Astrocyte (in vitro differentiated cells and primary cell): ENCODE data around the gene POR.

Experiments
- EZH2 ChIP-seq: IDR thresholded peaks from 2 replicates; pipeline ENCODE4 v1.6.1; 2012; ENCODE audit warnings: mild to moderate bottlenecking, low read length, inconsistent platforms; ENCODE audit not compliant: insufficient read depth
- TF ChIP-seq, protein P1 (sequence below): IDR thresholded peaks from 2 replicates; pipeline ENCODE4 v1.5.1; 2011; ENCODE audit warnings: low read depth, mild to moderate bottlenecking, inconsistent platforms, low read length, moderate library complexity; ENCODE audit not compliant: insufficient read depth

DNA sequence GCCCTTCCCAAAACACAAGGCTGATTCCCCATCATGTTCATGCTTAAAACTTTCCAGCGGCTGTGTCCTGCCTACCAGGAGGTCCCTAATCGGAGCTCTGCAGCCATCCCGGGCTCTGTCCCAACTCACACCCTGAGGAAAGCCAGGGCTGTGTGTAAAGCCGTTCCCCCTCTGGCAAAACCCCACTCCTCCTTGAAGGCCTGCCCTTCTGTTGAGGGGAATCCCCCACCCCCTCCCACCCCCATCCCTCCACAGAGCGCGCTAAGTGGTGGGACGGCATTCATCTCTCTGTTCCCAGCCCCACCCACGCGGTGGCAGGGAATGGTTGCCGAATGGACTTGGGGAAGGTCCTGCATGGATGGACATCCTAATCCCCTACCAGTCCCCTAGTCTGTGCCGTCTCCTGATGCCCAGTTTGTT lies 80.1 kb downstream of the POR start:
- TF ChIP-seq, protein P1, sequence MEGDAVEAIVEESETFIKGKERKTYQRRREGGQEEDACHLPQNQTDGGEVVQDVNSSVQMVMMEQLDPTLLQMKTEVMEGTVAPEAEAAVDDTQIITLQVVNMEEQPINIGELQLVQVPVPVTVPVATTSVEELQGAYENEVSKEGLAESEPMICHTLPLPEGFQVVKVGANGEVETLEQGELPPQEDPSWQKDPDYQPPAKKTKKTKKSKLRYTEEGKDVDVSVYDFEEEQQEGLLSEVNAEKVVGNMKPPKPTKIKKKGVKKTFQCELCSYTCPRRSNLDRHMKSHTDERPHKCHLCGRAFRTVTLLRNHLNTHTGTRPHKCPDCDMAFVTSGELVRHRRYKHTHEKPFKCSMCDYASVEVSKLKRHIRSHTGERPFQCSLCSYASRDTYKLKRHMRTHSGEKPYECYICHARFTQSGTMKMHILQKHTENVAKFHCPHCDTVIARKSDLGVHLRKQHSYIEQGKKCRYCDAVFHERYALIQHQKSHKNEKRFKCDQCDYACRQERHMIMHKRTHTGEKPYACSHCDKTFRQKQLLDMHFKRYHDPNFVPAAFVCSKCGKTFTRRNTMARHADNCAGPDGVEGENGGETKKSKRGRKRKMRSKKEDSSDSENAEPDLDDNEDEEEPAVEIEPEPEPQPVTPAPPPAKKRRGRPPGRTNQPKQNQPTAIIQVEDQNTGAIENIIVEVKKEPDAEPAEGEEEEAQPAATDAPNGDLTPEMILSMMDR, result no peak
- TF ChIP-seq EZH2, result no peak
